Measurements from ENCODE around the gene SEC22B. TPM values are rescaled to one million over a fixed set of nuclear protein-coding genes. Genes with fewer than 3 reads are reported as not detected.
A peak's percentile ranks its signal among the peaks of the same experiment; 100 is the strongest.

Gene SEC22B
- total and polyA plus RNA-seq, 2 of the 13 experiments (the other 11 are each of a cell fraction or from before 2014, with no cell fraction given), result 14.2 to 29.1 TPM

GRCh38 chr1:120176092-120176855, at the start of gene SEC22B (continued):
- TF ChIP-seq ZNF234 (CRISPR knock-in tag; conservative IDR thresholded peaks at IDR 0.05) (no peak), POLR2G (IDR thresholded peaks at IDR 0.05; ENCODE audit: low read depth, low read length) (peak; percentile 89), BRF2 (CRISPR knock-in tag; IDR thresholded peaks at IDR 0.05) (no peak), AFF4 (CRISPR knock-in tag; IDR thresholded peaks at IDR 0.05) (0 out of 2 replicates have a peak, but pooled peaks have one; percentile 35), ZNF451 (CRISPR knock-in tag; IDR thresholded peaks at IDR 0.05) (peak; percentile 85; the same call in 1 of the 2 replicates), ZNF446 (CRISPR knock-in tag; IDR thresholded peaks at IDR 0.05) (no peak), SAFB2 (CRISPR knock-in tag; IDR thresholded peaks at IDR 0.05; ENCODE audit: borderline replicate concordance, low read depth) (no peak), GFI1 (CRISPR knock-in tag; IDR thresholded peaks at IDR 0.05; ENCODE audit: borderline replicate concordance) (peak; percentile 69), KLF13 (CRISPR knock-in tag; IDR thresholded peaks at IDR 0.05) (peak; percentile 73; the same call in 1 of the 2 replicates), SUZ12 (IDR thresholded peaks at IDR 0.05; ENCODE audit: low read depth, low read length) (no peak), CBX1 (IDR thresholded peaks at IDR 0.05; ENCODE audit: low read depth) (peak; percentile 90), PHF21A (CRISPR knock-in tag; IDR thresholded peaks at IDR 0.05) (peak; percentile 80), SMYD3 (CRISPR knock-in tag; IDR thresholded peaks at IDR 0.05) (0 out of 2 replicates have a peak, but pooled peaks have one; percentile 22), NFE2L2 (IDR thresholded peaks at IDR 0.05; ENCODE audit: low read length) (peak; percentile 23; the same call in 1 of the 2 replicates), TFDP2 (CRISPR knock-in tag; IDR thresholded peaks at IDR 0.05) (peak; percentile 61), ZNF44 (CRISPR knock-in tag; IDR thresholded peaks at IDR 0.05) (no peak), HNF1A (IDR thresholded peaks at IDR 0.05; ENCODE audit: low read depth) (no peak), HNF1A (CRISPR knock-in tag; IDR thresholded peaks at IDR 0.05; ENCODE audit: borderline replicate concordance) (peak; percentile 78; the same call in 1 of the 2 replicates), ELF4 (CRISPR knock-in tag; IDR thresholded peaks at IDR 0.05; ENCODE audit: borderline replicate concordance) (peak; percentile 71), NR2F2 (IDR thresholded peaks at IDR 0.05; ENCODE audit: borderline replicate concordance, low read depth) (peak; percentile 35; the same call in 1 of the 2 replicates)
